ENCODE data around the gene CLRN3.

Gene CLRN3

DNA sequence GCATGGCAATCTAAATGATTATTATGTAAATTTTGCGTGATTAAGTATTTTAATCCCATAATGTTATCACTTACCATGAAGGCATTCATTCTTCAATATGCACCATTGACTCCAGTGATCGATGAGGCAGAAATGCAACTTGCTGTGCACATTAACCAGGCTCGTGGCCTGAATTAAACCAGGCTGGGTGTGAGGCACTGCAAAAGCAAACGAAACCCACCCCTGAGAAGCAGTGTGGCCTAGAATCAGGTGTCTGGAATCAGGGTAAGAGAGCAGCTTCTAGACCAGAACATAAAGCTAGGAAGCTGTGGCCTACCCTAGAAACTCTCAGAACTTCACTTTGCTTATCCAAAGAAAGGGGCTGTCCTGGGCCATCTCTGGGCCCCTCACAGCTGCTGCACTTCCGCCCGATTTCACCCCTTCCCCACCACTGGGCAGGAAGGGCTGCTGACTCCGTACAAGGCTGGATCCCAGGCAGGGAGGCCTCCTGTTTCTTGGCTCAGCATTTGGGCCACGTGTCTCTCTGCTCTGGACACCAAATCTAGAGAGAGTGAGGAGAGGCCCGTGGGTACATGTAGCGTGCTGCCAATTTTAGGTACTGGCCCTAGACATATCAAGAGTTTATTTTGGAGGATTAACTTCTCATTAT, 18.6 kb upstream of the CLRN3 start:
- no peak overlapping the region for H2AFZ ChIP-seq (ENCODE audit: low read length)
- H3K4me1 ChIP-seq (ENCODE audit: insufficient read depth, low read length, poor library complexity, severe bottlenecking): no peaks in the 10 kb centered on the region
- H3K79me2 ChIP-seq (ENCODE audit: insufficient read depth, low read length): no peaks in the 10 kb centered on the region
- no peak overlapping the region for H3K4me2 ChIP-seq (ENCODE audit: low read depth, low read length, poor library complexity, severe bottlenecking)
- no peak overlapping the region for H3K9ac ChIP-seq (ENCODE audit: low read depth, low read length, poor library complexity, severe bottlenecking)
- H3K9me3 ChIP-seq (ENCODE audit: insufficient read depth, low read depth, low read length): no peaks in the 10 kb centered on the region
- H3K9me2 ChIP-seq (replicated peaks; ENCODE audit: low read depth, low read length): no peaks in the 10 kb centered on the region
- TF ChIP-seq, protein P1, sequence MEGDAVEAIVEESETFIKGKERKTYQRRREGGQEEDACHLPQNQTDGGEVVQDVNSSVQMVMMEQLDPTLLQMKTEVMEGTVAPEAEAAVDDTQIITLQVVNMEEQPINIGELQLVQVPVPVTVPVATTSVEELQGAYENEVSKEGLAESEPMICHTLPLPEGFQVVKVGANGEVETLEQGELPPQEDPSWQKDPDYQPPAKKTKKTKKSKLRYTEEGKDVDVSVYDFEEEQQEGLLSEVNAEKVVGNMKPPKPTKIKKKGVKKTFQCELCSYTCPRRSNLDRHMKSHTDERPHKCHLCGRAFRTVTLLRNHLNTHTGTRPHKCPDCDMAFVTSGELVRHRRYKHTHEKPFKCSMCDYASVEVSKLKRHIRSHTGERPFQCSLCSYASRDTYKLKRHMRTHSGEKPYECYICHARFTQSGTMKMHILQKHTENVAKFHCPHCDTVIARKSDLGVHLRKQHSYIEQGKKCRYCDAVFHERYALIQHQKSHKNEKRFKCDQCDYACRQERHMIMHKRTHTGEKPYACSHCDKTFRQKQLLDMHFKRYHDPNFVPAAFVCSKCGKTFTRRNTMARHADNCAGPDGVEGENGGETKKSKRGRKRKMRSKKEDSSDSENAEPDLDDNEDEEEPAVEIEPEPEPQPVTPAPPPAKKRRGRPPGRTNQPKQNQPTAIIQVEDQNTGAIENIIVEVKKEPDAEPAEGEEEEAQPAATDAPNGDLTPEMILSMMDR (conservative IDR thresholded peaks at IDR 0.05; ENCODE audit: low read length): no peak
- TF ChIP-seq EZH2phosphoT487 (IDR thresholded peaks at IDR 0.05; ENCODE audit: borderline replicate concordance): no peak
- no peak overlapping the region for H3K4me3 ChIP-seq (ENCODE audit: low read length, poor library complexity, severe bottlenecking)
- no peaks in the 10 kb centered on the region for H3K36me3 ChIP-seq (ENCODE audit: insufficient read depth, low read length)
- H3F3A ChIP-seq (ENCODE audit: low read depth): no peaks in the 10 kb centered on the region
- no peaks in the 10 kb centered on the region for H4K20me1 ChIP-seq (ENCODE audit: insufficient read depth, low read length, poor library complexity, severe bottlenecking)
- H3K27me3 ChIP-seq (ENCODE audit: insufficient read depth, low read length, poor library complexity, severe bottlenecking): peaks cover 8% of the 10 kb centered on the region

DNA sequence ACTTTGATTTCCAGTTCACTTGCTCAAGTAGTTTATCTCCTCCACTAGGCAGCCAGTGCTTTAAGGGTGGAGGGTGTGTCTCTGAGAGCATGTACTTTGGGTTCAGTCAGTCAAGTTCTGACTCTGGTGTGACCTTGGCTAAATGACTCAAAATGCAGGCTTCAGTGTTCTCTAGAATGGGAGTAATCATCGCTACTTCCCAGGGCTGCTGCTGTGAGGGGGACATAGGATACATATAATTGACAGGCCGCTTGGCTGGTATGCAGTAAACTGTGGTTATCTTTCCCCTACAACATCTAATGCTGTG, 17.7 kb upstream of the CLRN3 start:
- H3K79me2 ChIP-seq (ENCODE audit: insufficient read depth, low read length): no peaks in the 10 kb centered on the region
- no peaks in the 10 kb centered on the region for H4K20me1 ChIP-seq (ENCODE audit: insufficient read depth, low read length, poor library complexity, severe bottlenecking)
- no peak overlapping the region for H2AFZ ChIP-seq (ENCODE audit: low read length)
- peaks cover 8% of the 10 kb centered on the region for H3K27me3 ChIP-seq (ENCODE audit: insufficient read depth, low read length, poor library complexity, severe bottlenecking)
- no peaks in the 10 kb centered on the region for H3K4me1 ChIP-seq (ENCODE audit: insufficient read depth, low read length, poor library complexity, severe bottlenecking)
- no peaks in the 10 kb centered on the region for H3K9me3 ChIP-seq (ENCODE audit: insufficient read depth, low read depth, low read length)
- H3F3A ChIP-seq (ENCODE audit: low read depth): no peaks in the 10 kb centered on the region
- H3K36me3 ChIP-seq (ENCODE audit: insufficient read depth, low read length): no peaks in the 10 kb centered on the region
- H3K4me2 ChIP-seq (ENCODE audit: low read depth, low read length, poor library complexity, severe bottlenecking): no peak overlapping the region
- TF ChIP-seq, protein P1 (conservative IDR thresholded peaks at IDR 0.05; ENCODE audit: low read length): no peak
- TF ChIP-seq EZH2phosphoT487 (IDR thresholded peaks at IDR 0.05; ENCODE audit: borderline replicate concordance): no peak
- H3K9me2 ChIP-seq (replicated peaks; ENCODE audit: low read depth, low read length): no peaks in the 10 kb centered on the region
- H3K9ac ChIP-seq (ENCODE audit: low read depth, low read length, poor library complexity, severe bottlenecking): no peak overlapping the region
- H3K4me3 ChIP-seq (ENCODE audit: low read length, poor library complexity, severe bottlenecking): no peak overlapping the region

DNA sequence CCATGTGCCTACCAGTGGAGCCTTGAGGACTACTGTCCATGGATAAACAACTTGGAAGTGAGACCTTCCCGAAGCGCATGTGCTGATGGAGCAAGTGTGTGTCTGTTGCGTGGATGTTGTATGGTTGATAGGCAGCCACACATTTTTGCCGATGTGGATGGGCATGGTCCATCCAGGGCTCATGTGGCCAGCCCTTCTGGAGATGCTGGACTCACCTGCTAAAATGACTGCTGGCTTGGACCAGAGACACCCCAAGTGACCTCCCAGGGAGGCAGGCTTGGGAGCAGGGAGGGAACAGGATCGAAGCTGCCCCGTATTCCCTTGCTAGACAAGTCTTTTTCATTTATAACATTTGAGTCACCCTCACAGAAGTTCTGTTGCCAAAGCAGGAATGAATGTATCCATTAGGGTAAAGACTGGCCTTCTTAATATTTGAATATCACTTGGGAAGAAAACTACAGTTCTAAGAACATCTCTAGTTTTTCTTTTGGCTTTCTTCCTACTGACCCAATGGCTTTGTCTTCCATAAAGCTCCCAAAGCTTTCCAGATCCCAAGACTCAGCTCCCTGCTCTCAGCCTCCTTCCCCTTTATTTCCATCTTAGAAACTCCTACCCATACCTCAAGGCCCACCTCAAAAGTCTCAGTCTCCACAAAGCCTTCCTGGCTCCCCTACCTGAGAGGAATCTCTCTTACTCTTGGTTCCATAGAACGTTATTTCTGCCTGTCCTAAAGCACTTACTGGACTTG, 17.1 kb upstream of the CLRN3 start:
- Histone ChIP-seq H3K79me2 (ENCODE audit: insufficient read depth, low read length) (no peaks in the 10 kb centered on the region), H3K4me3 (ENCODE audit: low read length, poor library complexity, severe bottlenecking) (no peak overlapping the region), H3K9me3 (ENCODE audit: insufficient read depth, low read depth, low read length) (no peaks in the 10 kb centered on the region), H3K36me3 (ENCODE audit: insufficient read depth, low read length) (no peaks in the 10 kb centered on the region), H3K9ac (ENCODE audit: low read depth, low read length, poor library complexity, severe bottlenecking) (no peak overlapping the region), H3K4me1 (ENCODE audit: insufficient read depth, low read length, poor library complexity, severe bottlenecking) (no peaks in the 10 kb centered on the region), H3K4me2 (ENCODE audit: low read depth, low read length, poor library complexity, severe bottlenecking) (no peak overlapping the region), H2AFZ (ENCODE audit: low read length) (no peak overlapping the region), H3K27me3 (ENCODE audit: insufficient read depth, low read length, poor library complexity, severe bottlenecking) (peaks cover 8% of the 10 kb centered on the region), H3K9me2 (replicated peaks; ENCODE audit: low read depth, low read length) (no peaks in the 10 kb centered on the region), H3F3A (ENCODE audit: low read depth) (no peaks in the 10 kb centered on the region), H4K20me1 (ENCODE audit: insufficient read depth, low read length, poor library complexity, severe bottlenecking) (no peaks in the 10 kb centered on the region)
- TF ChIP-seq, protein P1 (conservative IDR thresholded peaks at IDR 0.05; ENCODE audit: low read length): no peak
- no peak for TF ChIP-seq EZH2phosphoT487 (IDR thresholded peaks at IDR 0.05; ENCODE audit: borderline replicate concordance)

Measured in Loucy (cell line).